ENCODE data around the gene OVOL1. TPM values are rescaled to one million over a fixed set of nuclear protein-coding genes. Genes with fewer than 3 reads are reported as not detected.

OVOL1 gene
- total and polyA plus RNA-seq, 2 of the 8 experiments (the other 6 are each of a cell fraction or from before 2014, with no cell fraction given) = 2.6 to 3.4 TPM

GRCh38 chr11:65787649-65788622 is 1.1 kb downstream of the OVOL1 start:
- 0 out of 2 replicates have a peak, but pooled peaks cover 3% of the 10 kb centered on the region for H3K79me1 ChIP-seq (ENCODE audit: low read depth, low read length)
- H4K20me1 ChIP-seq (replicated peaks in 1 of 2; ENCODE audit: control insufficient read depth in 1 of 2, insufficient read depth in 2 of 2, low read length in 2 of 2) = peaks cover 0 to 3% of the 10 kb centered on the region in 2 experiments
- H3K27ac ChIP-seq (ENCODE audit: low read depth, low read length) = no peak overlapping the region
- peak overlapping the region; percentile 60 to 72 (median 64) for H3K4me3 ChIP-seq (ENCODE audit: extremely low read depth in 1 of 4, insufficient read depth in 2 of 4, low read depth in 3 of 4, low read length in 4 of 4)
- WGBS, 2 experiments (ENCODE audit: extremely low coverage in 1 of 2, insufficient coverage in 1 of 2, insufficient read length in 1 of 2, insufficient replicate concordance in 2 of 2, low coverage in 1 of 2, low lambda C conversion rate in 2 of 2, missing lambda C conversion rate in 1 of 2) = 2% methylated on average over 26 of the region's 64 CpGs; no CpG with 5 or more reads in 1 of the 2 experiments
- no peaks in the 10 kb centered on the region for H3K79me2 ChIP-seq (ENCODE audit: control insufficient read depth in 1 of 2, insufficient read depth in 2 of 2, low read length in 2 of 2)
- H3K4me1 ChIP-seq (replicated peaks in 1 of 4; ENCODE audit: control insufficient read depth in 3 of 4, insufficient read depth in 4 of 4, low read length in 3 of 4) = peaks cover 14 to 34% (median 24%) of the 10 kb centered on the region in 4 experiments
- H3K23me2 ChIP-seq (ENCODE audit: low read depth, low read length) = peaks cover 15% of the 10 kb centered on the region; the same call in 1 of the 2 replicates
- no peaks in the 10 kb centered on the region for H3K36me3 ChIP-seq (ENCODE audit: control insufficient read depth in 2 of 4, insufficient read depth in 4 of 4, low read length in 3 of 4)
- H2AFZ ChIP-seq (ENCODE audit: low read length) = 0 out of 2 replicates have a peak overlapping the region, but pooled peaks have one; percentile 10
- peak overlapping the region; percentile 48 for H3K18ac ChIP-seq (ENCODE audit: extremely low read depth, low read length)
- DNase-seq (ENCODE audit: low read depth in 1 of 2, low spot score in 2 of 2) = peak; percentile 47 to 80
- H4K91ac ChIP-seq (replicated peaks; ENCODE audit: insufficient read length, low read length) = no peak overlapping the region
- ChIA-PET POLR2A (ENCODE audit: partially characterized antibody) (interaction anchor here (0.8 to 3.6 kb wide), 12 partner anchors 8 to 121 kb away, joined by 3 to 20 read pairs (median 5); partner anchors contain the start of genes FIBP and MUS81), CTCF (ENCODE audit: partially characterized antibody) (interaction anchor here (0.7 to 12.7 kb wide), 17 partner anchors 9 to 109 kb away, joined by 3 to 128 read pairs (median 4); partner anchors contain the start of genes AP5B1 and MUS81)
- H2AK5ac ChIP-seq (ENCODE audit: low read depth, low read length) = 0 out of 2 replicates have a peak overlapping the region, but pooled peaks have one; percentile 17
- H3K14ac ChIP-seq (ENCODE audit: insufficient read length) = no peak overlapping the region
- no peak overlapping the region for H2BK120ac ChIP-seq (replicated peaks; ENCODE audit: low read depth, low read length)
- peak overlapping the region in 3 of 4 experiments; percentile 21 to 58 (median 55); a peak in 3 of 7 replicates for H3K9ac ChIP-seq (replicated peaks in 1 of 4; ENCODE audit: extremely low read depth in 1 of 4, low read depth in 3 of 4, low read length in 3 of 4)
- peaks cover 20 to 51% (median 44%) of the 10 kb centered on the region in 4 experiments for H3K27me3 ChIP-seq (replicated peaks in 1 of 4; ENCODE audit: control insufficient read depth in 3 of 4, extremely low read depth in 1 of 4, insufficient read depth in 3 of 4, low read length in 3 of 4)
- peak overlapping the region; percentile 54 for H3K4ac ChIP-seq (replicated peaks; ENCODE audit: insufficient read length, low read depth, low read length)
- peak overlapping the region; percentile 6 for H3K56ac ChIP-seq (replicated peaks; ENCODE audit: insufficient read length, low read depth, low read length)
- 0 out of 2 replicates have a peak overlapping the region, but pooled peaks have one; percentile 54 for H2BK12ac ChIP-seq (ENCODE audit: low read depth, low read length)
- 0 out of 2 replicates have a peak overlapping the region, but pooled peaks have one; percentile 75 for H2BK15ac ChIP-seq (ENCODE audit: low read length)
- H3K23ac ChIP-seq (ENCODE audit: insufficient read length) = no peak overlapping the region
- H4K5ac ChIP-seq (ENCODE audit: insufficient read length, low read depth, low read length) = no peak overlapping the region
- peak overlapping the region; percentile 89; the same call in 1 of the 2 replicates for H2BK20ac ChIP-seq (ENCODE audit: low read length)
- H2BK5ac ChIP-seq (ENCODE audit: low read depth, low read length) = peak overlapping the region; percentile 66; the same call in 1 of the 2 replicates
- H4K8ac ChIP-seq (ENCODE audit: extremely low read depth, insufficient read depth, low read length) = peak overlapping the region; percentile 94; the same call in 1 of the 2 replicates
- no peak for FAIRE-seq
- H3K4me2 ChIP-seq (ENCODE audit: insufficient read depth in 1 of 2, low read depth in 2 of 2, low read length in 2 of 2) = peak overlapping the region; percentile 83 to 98
- no peaks in the 10 kb centered on the region for H3K9me3 ChIP-seq (ENCODE audit: insufficient read depth in 2 of 2, low read depth in 1 of 2, low read length in 1 of 2)
- TF ChIP-seq EZH2 (IDR thresholded peaks at IDR 0.05; ENCODE audit: low read depth, low read length, severe bottlenecking) = no peak
- TF ChIP-seq SP4 (IDR thresholded peaks at IDR 0.05; ENCODE audit: low read length) = peak; percentile 24; the same call in 1 of the 2 replicates
- TF ChIP-seq EP300 (IDR thresholded peaks at IDR 0.05; ENCODE audit: borderline replicate concordance in 1 of 2, low read depth in 2 of 2, low read length in 2 of 2) = 0 out of 3 replicates have a peak, but pooled peaks of 1 of the 2 experiments have one; percentile 14
- peak; percentile 44; the same call in 1 of the 2 replicates for TF ChIP-seq SUZ12 (IDR thresholded peaks at IDR 0.05; ENCODE audit: low read length)
- peak; percentile 68 for TF ChIP-seq CTBP2 (IDR thresholded peaks at IDR 0.05; ENCODE audit: borderline replicate concordance, insufficient read depth, insufficient read length, low read length)
- no peak for TF ChIP-seq CBX5 (IDR thresholded peaks at IDR 0.05; ENCODE audit: low read depth, low read length)
- TF ChIP-seq SP1 (IDR thresholded peaks at IDR 0.05; ENCODE audit: low read depth, low read length) = peak; percentile 64; the same call in 1 of the 2 replicates
- no peak for TF ChIP-seq RFX5 (IDR thresholded peaks at IDR 0.05; ENCODE audit: borderline replicate concordance, low read depth, low read length)
- TF ChIP-seq EGR1 (IDR thresholded peaks at IDR 0.05; ENCODE audit: borderline replicate concordance, low read depth, low read length) = peak; percentile 35; the same call in 1 of the 2 replicates
